ENCODE data around the gene KLK10. TPM values are rescaled to one million over a fixed set of nuclear protein-coding genes. Genes with fewer than 3 reads are reported as not detected.
"Not testable (repeated sequence)": the region's sequence is repeated elsewhere in the genome, so short reads cannot be mapped to it uniquely, and the experiment has no call there.

The KLK10 gene
- total RNA-seq, 4 donors from 2014 or later, result 0.63 TPM; not detected in 3

GRCh38 chr19:50974702-50975556, 44.6 kb downstream of the KLK10 start:
- no peaks in the 10 kb centered on the region for H3K36me3 ChIP-seq
- peak overlapping the region in 1 of 3 donors; percentile 33 for H3K27ac ChIP-seq
- no peaks in the 10 kb centered on the region for H3K4me1 ChIP-seq
- no peak for TF ChIP-seq POLR2A (IDR thresholded peaks at IDR 0.05)
- no peak for TF ChIP-seq CTCF (IDR thresholded peaks at IDR 0.05)
- H3K4me3 ChIP-seq (replicated peaks in 1 of 3), result no peak overlapping the region
- no peaks in the 10 kb centered on the region for H3K27me3 ChIP-seq
- no peaks in the 10 kb centered on the region for H3K9me3 ChIP-seq
- intact Hi-C loops (cut with DNase I), result no loop called here
- DNase-seq, result peak; percentile 6 to 53
- 20 to 29% methylated on average over 4 of the region's 9 CpGs for WGBS, 2 donors

DNA sequence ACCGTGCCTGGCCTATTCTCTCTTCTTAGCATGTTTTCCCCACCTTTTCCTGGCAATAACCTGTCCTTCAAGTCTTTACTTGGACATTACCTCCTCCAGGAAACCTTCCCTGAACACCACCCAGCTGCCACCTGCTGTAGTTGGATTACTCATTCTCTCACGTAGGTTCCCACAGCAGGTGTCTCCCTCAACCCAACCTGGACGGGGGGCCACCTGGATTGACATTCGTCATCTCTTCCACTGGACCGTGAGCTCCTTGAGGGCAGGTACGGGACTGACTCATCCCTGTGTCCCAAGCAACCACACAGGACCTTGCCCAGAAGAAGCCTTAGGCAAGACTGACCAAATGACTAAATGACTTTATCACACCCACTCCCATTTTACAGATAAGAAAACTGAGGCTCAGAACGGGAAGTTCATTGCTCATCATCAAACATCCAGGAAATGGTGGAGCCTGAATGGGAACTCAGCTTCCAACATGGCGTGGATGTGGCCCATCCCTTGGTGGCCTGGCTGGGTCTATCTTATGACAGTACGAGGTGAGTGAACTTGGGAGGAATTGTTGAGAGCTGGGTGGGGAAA, 46.6 kb downstream of the KLK10 start:
- no peak overlapping the region for H3K27ac ChIP-seq
- 86 to 87% methylated on average over 9 of the region's 9 CpGs for WGBS, 2 donors
- intact Hi-C loops (cut with DNase I), result no loop called here

DNA sequence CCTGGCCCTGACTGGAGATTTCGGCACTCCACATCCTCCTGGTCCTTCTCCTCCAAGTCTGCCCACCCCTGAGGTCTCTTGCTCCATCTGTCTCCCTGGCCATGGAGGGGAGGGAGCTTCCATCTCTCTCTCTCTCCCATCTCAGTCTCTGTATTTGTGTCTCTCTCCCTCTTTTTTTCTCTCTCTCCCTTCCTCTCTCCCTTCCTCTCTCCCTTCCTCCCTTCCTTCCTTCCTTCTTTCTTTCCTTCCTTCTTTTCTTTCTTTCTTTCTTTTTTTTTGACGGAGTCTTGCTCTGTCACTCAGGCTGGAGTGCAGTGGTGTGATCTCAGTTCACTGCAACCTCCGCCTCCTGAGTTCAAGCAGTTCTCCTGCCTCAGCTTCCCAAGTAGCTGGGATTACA, 49.7 kb downstream of the KLK10 start:
- WGBS, 2 donors, result 83 to 94% methylated on average over 3 of the region's 3 CpGs

More for the DNA sequence above, 46.6 kb downstream of the KLK10 start:
- Histone ChIP-seq H3K27me3 (no peaks in the 10 kb centered on the region), H3K9me3 (no peaks in the 10 kb centered on the region), H3K4me1 (no peaks in the 10 kb centered on the region), H3K4me3 (replicated peaks in 1 of 3) (no peak overlapping the region), H3K36me3 (no peaks in the 10 kb centered on the region)
- DNase-seq, result no peak
- TF ChIP-seq POLR2A (IDR thresholded peaks at IDR 0.05), result no peak
- TF ChIP-seq CTCF (IDR thresholded peaks at IDR 0.05), result no peak

DNA sequence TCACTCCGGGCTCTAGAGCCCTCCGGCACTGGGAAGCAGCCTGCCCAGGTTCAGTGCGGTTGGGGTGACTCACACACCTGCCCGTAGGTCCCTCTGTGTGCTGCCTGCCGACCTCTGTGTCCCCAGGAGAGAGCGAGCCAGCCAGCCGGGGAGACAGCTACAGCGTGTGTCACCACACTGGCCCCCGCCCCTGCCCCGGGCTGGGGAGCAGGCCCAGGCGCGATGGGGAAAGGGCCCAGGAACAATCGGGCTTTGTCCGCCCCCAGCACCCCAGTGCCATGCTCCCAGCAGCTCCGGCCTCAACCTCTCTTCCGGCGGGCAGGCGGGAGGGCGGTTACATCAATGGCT, 50.1 kb downstream of the KLK10 start, which contains the start of gene KLK6:
Gene KLK6 (minus strand): TSS at position 179 of the 348 bp plus-strand sequence. CDS start 1,487 bp downstream, outside the sequence.
- H3K27ac ChIP-seq, result no peak within 1 kb of the TSS
- H3K36me3 ChIP-seq, result no peaks in the 10 kb centered on the region
- no peak for DNase-seq
- no peaks in the 10 kb centered on the region for H3K4me1 ChIP-seq
- H3K27me3 ChIP-seq, result no peaks in the 10 kb centered on the region
- intact Hi-C loops (cut with DNase I), result no loop called here
- no peak for TF ChIP-seq POLR2A (IDR thresholded peaks at IDR 0.05)
- no peak for TF ChIP-seq CTCF (IDR thresholded peaks at IDR 0.05)
- H3K4me3 ChIP-seq (replicated peaks in 1 of 3), result no peak within 1 kb of the TSS
- no peaks in the 10 kb centered on the region for H3K9me3 ChIP-seq
- WGBS, 2 donors, result 61 to 74% methylated on average over 10 to 14 of the region's 19 CpGs

More for the DNA sequence above, 49.7 kb downstream of the KLK10 start:
- intact Hi-C loops (cut with DNase I); H3K36me3 ChIP-seq; H3K9me3 ChIP-seq; H3K4me3 ChIP-seq (replicated peaks in 1 of 3); H3K27me3 ChIP-seq; DNase-seq; H3K27ac ChIP-seq; H3K4me1 ChIP-seq: not testable (repeated sequence)

- no peaks in the 10 kb centered on the region for H3K36me3 ChIP-seq
- no peaks in the 10 kb centered on the region for H3K27me3 ChIP-seq
- no peak for DNase-seq
- H3K4me1 ChIP-seq, result no peaks in the 10 kb centered on the region
- intact Hi-C loops (cut with DNase I), result no loop called here
- no peaks in the 10 kb centered on the region for H3K9me3 ChIP-seq
- 44 to 57% methylated on average over 6 to 7 of the region's 7 CpGs for WGBS, 2 donors
- no peak for TF ChIP-seq CTCF (IDR thresholded peaks at IDR 0.05)
- TF ChIP-seq POLR2A (IDR thresholded peaks at IDR 0.05), result no peak
- no peak overlapping the region for H3K4me3 ChIP-seq (replicated peaks in 1 of 3)
- no peak overlapping the region for H3K27ac ChIP-seq
Observed at GRCh38 chr19:50968716-50969412, 50.6 kb downstream of the KLK10 start.

All from thyroid gland (tissue), 4 donors.